Measurements from ENCODE around the gene TMPRSS11E.
"Not testable (repeated sequence)": the region's sequence is repeated elsewhere in the genome, so short reads cannot be mapped to it uniquely, and the experiment has no call there.

TMPRSS11E gene, protein sequence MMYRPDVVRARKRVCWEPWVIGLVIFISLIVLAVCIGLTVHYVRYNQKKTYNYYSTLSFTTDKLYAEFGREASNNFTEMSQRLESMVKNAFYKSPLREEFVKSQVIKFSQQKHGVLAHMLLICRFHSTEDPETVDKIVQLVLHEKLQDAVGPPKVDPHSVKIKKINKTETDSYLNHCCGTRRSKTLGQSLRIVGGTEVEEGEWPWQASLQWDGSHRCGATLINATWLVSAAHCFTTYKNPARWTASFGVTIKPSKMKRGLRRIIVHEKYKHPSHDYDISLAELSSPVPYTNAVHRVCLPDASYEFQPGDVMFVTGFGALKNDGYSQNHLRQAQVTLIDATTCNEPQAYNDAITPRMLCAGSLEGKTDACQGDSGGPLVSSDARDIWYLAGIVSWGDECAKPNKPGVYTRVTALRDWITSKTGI

DNA sequence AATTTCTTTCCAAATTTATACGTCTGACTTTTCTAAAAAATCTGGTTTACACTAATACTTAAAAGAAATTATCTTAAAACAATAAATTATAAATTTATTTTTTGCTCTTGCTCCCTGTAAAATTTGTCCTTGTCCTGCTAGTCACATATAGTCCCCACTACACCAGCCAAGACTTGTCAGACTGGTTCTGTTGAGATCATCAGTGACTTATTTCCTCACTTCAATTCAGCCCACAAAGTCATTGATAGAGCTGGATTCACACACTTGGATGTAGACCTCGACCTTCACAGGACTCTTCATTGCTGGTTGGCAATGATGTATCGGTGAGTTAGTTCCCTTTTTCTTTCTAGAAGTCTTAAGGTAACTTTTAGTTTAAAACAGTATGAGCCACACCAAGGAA is at the start of gene TMPRSS11E:
TSS of gene TMPRSS11E (plus strand) at position 263 of the 400 bp plus-strand sequence. CDS start at position 313, 50 bp downstream.
- no peak for DNase-seq

DNA sequence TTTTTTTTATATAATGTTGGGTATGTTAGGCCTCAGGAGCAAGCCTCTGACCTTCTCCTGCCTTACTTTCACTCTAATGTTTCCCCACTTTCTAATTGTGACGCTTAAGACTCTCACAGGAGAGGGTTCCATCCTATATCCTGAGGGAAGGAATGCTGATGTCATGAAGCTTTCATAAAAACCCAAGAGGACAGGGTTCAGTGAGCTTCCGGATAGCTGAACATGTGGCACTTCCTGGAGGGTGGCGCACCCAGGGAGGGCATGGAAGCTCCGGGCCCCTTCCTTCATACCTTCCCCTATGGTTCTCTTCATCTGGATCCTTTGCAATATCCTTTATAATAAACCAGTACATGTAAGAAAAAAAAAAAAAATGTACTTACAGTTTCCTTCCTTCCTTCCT is 48.0 kb upstream of the TMPRSS11E start:
- DNase-seq = no peak

DNA sequence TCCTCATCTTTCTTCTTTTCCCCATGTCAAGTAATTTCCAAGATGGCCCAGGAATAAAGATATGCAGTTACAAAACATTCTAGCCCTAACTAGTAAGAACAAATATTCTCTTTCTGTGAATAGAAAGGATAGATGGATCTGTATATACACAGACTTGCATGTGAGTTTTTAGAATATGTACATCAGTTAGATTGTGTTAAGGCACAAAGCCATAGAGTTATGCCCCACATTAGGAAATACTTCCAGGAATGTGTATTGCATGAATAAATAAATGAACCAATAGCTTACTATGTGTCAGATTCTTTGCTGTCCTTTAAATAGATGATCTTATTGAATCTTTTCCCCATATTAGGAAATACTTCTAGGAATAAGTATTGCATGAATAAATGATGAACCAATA is 46.0 kb upstream of the TMPRSS11E start:
- DNase-seq = no peak

DNA sequence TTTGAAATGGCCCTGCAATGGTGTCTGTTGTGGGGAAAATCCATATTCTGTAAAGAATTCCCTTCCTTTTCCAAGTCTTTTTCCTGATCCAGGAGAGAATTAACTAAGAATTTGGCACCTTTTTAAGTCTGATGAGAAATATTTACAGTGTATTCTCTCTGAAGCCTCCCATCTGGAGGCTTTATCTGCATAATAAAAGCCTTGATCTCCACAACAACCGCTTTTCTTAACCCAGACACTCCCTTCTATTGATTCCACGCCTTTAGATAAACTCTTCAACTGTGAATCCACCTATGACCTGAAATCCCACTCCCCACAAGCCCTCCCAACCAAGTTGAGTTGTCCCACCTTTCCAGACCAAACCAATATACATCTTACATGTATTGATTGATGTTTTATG is 43.1 kb upstream of the TMPRSS11E start:
- no peak for DNase-seq

DNA sequence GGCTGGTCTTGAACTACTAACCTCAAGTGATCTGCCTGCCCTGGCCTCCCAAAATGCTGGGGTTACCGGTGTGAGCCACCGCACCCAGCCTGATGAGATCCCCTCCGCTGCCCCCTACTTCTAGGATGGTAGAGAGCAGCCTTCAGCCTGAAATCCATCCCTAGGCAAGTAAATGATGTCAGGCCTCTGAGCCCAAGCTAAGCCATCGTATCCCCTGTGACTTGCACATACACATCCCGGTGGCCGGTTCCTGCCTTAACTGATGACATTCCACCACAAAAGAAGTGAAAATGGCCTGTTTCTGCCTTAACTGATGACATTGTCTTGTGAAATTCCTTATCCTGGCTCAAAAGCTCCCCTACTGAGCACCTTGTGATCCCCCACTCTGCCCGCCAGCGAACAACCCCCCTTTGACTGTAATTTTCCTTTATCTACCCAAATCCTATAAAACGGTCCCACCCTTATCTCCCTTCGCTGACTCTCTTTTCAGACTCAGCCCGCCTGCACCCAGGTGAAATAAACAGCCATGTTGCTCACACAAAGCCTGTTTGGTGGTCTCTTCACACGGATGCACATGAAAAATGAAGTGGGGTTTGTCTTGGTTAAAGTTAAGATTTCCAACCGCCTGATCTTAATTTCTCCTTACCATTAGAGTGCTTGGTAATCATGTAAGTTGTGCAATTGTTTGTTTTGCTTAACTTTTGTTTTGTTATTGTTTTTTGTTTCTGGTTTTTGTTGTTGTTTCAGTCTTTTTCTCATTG is 41.4 kb upstream of the TMPRSS11E start:
- DNase-seq = not testable (repeated sequence)

DNA sequence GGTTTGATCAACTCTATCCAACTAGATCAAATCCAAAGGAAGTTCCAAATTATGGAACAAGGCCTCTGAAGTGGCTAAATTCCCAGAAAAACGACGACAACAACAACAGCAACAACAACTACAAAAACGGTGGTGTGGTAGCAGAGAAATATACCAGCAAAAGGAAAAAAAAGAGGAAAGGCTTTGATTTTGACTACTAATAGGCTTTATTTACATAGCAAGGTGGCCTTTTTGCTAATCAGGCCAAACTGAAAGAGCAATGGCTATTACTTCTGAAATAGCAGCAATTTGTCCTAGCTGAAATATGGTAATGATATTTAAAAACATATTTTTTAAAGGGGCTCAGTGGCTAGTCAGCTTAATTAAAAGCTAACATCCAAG is 40.8 kb upstream of the TMPRSS11E start:
- DNase-seq = no peak

DNA sequence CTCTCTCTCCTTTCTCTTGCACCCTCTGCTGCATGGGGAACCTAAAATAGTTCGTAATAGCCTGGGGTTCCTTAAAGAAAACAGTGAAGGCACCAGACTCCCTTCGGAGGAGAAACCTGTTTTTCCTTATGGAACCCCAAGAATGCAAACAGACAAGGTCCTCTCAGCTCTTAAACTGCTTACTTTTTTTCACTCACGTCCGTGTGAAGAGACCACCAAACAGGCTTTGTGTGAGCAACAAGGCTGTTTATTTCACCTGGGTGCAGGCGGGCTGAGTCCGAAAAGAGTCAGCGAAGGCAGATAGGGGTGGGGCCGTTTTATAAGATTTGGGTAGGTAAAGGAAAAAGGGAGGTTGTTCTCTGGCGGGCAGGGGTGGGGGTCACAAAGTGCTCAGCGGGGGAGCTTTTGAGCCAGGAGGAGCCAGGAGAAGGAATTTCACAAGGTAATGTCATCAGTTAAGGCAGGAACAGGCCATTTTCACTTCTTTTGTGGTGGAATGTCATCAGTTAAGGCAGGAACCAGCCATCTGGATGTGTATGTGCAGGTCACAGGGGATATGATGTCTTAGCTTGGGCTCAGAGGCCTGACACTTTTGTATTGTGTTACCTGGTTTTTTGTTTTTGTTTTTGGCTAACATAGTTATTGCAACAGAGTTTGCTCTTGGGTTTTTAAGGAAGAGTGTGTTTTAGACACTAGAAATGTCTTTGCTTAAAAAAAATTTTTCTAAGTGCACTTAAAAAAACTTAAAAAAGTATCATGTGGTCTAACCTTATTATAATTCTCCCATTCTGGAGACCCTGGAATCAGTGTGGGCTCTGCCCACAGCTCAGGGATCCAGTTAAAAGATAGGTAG is 40.0 kb upstream of the TMPRSS11E start:
- not testable (repeated sequence) for DNase-seq

DNA sequence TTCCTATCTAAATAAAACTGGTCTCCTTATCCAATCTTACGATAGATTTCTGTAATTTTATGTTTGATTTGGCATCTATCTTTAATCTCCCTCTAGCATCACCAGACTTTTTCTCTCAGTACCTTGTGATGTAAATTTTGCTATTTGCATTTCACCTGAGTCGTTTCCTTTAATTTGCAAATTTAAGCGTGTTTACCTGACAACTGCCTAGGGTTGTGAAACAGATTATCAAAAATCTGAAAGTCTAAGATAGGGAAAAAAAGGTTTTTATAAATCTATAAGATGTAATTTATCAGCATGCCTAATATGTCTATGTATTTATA is 39.4 kb upstream of the TMPRSS11E start:
- no peak for DNase-seq

DNA sequence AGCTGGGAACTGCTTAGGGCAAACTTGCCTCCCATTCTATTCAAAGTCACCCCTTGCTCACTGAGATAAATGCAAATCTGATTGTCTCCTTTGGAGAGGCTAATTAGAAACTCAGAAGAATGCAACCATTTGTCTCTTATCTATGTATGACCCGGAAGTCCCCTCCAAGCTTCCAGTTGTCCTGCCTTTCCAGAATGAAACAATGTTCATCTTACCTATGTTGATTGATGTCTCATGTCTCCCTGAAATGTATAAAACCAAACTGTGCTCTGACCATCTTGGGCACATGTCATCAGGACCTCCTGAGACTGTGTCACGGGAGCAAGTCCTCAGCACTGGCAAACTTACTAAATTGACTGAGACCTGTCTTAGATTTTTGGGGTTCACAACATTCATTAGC is 37.1 kb upstream of the TMPRSS11E start:
- no peak for DNase-seq

DNA sequence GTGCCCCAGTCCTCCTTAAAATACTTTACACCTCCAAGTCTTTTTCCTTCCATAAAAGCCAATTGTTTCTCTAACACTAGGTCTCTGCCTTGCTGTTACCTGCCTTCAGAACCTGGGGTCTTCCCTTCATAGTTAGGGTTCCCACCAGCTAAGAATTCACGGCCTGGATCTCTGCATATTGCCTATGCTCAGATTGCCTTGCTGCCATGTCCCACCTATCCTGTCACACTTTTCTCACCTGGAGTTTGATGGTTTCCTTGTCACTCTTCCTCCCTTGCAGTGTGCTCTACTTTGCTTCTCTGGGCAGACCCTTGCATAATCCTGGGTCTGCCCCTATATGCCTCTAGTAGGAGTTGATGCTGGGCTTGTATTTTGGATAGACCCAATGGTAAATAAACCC is 36.6 kb upstream of the TMPRSS11E start:
- DNase-seq = no peak

DNA sequence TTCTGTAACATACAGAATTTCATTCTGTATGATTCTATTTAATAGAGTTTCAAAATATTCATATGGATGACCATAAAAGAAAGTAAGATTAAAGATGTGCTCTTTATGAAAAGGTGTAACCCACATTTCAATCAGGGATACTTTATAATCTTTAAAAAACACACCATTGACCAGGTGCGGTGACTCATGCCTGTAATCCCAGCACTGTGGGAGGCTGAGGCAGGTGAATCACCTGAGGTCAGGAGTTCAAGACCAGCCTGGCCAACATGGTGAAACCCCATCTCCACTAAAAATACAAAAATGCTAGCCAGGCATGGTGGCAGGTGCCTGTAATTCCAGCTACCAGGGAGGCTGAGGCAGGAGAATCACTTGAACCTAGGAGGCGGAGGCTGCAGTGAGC is 35.2 kb upstream of the TMPRSS11E start:
- not testable (repeated sequence) for DNase-seq

DNA sequence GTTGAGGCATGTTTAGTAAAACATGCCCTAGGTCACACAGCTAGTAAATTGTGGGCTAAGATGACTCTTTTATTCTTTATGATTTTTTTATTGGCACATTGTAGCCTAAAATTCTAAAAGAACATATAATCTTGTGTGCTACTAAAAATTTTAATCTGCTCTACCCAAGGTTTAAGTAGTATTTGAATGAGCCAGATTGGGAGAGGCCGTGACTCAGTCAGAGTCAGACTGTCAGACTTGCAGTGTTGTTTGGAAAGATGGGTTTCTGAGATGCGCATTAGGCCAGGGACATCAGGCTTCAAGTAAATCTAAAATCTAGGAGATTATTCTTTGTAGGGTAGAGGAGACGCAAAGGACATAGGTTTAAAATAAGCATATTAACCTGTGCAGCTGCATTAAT is 30.7 kb upstream of the TMPRSS11E start:
- DNase-seq = no peak

DNA sequence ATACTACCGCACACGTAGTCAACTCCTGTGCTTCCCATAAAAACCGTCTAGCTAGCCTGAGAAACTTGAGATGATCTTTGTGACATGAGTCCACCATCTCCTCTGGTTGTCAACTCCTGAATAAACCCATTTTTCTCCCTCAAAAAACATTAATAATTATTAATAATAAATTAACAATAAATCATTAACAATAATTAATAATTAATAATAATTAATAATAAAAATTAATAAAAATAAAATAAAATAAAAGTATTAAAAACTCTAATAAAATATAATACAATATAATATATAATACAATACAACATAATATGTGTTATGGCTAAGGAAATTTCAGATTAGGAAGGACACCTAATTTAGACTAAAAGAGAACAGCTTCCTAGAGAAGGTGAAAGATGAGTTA is 20.7 kb upstream of the TMPRSS11E start:
- no peak for DNase-seq

DNA sequence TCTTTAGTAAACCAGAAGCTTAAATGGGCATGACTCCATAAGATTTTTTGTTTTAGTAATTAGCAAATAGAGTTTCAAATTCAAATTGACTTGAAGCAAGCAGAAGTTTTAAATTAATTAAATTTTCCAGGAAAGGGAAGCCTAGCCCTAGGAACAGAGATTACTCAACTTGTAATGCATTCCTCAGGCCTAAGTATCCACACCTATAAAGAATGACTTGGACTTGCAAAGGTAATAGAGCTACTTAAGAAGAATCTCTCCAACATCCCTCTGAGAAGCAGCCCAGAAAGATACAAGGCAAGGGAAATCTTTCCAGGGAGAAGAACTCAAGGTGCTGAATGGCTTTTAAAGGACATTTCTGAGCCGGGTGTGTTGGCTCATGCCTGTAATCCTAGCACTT is 16.9 kb upstream of the TMPRSS11E start:
- no peak for DNase-seq

DNA sequence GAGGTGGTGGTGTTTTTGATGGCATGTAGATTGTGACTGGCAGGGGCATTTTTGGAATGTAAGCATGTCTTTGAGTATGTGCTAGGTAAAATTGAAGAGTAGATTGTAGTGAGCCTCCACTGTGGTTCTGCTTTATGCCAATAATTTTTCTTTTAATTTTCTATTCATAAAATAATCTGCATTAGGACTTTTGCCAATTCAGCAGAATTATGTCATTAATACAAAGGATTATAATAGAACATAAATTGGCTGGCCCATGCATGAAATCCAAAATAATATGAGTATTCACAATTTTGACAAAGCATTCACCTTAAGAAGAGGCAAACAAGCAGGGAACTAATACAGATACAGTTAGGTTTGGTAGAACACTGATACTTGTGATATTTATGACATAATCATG is 14.9 kb upstream of the TMPRSS11E start:
- no peak for DNase-seq

DNA sequence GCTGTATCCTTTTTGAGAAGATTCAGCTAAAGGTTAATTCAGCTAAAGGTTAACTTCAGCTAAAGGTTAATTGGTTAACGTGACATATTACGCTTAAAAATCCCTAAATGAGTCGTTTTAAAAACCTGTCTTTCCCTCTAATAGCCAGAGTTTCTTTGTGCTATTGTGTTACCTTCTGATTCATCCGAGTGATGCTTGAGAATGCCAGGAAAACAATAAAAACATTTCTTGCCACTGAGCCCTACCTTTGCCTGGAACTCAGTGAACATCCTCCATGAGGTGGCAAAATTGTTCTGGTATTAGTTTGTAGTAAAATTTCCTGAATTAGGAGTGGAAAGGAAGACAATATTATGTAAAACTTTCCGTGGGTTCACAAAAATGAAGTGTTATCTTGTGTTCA is 13.7 kb upstream of the TMPRSS11E start:
- no peak for DNase-seq

DNA sequence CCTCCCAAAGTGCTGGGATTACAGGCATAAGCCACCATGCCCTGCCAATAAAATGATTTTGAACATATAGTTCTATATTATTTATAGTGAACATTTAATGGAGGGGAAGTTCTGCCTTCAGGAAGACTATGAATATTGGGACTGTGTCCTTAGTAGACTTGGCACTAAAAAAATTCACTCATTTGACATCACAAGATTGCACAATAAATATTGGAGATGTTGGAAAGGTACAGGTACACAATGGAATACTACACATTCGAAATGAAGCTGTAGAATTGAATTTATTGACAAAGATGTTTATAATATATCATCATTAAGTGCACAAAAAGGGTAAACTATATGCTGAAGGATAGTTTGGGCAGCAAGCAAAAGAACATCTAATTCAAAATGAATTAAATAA is 13.0 kb upstream of the TMPRSS11E start:
- no peak for DNase-seq

DNA sequence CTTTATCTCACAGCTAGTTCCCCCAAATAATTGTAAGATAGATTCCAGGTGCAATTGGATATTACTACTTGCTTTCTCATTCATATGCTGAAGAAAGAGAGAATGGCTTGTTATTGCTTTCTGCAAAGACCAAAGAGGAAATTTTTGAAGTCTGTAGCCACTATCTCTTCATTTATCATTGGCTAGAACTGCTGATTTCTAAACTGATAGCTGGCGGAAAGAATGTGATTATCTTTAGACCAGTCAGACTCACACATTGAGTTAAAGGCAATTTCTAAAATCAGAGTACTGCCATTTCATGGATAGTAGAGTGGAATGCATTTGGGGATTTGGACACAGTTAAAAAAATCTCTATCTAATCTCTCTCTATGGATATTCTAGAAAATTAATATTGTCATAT is 12.4 kb upstream of the TMPRSS11E start:
- DNase-seq = no peak

DNA sequence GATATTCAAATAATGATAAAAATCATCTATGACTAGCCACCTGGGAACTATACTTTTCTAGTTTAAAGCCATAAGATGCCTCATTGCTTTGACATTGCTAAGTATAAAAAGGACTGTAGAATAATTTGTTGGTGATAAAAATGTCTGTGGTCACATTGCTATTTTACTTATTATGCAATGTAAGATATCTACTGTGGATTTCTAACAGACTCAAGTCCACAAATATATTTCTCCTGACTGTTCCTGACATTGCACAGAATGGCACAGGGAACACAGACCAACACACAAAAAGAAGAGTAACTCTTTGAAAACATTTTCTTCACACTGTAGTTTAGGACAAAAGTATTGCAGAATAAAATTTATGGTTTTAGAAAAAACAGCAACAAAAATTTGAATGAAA is 2.2 kb upstream of the TMPRSS11E start:
- DNase-seq = no peak

DNA sequence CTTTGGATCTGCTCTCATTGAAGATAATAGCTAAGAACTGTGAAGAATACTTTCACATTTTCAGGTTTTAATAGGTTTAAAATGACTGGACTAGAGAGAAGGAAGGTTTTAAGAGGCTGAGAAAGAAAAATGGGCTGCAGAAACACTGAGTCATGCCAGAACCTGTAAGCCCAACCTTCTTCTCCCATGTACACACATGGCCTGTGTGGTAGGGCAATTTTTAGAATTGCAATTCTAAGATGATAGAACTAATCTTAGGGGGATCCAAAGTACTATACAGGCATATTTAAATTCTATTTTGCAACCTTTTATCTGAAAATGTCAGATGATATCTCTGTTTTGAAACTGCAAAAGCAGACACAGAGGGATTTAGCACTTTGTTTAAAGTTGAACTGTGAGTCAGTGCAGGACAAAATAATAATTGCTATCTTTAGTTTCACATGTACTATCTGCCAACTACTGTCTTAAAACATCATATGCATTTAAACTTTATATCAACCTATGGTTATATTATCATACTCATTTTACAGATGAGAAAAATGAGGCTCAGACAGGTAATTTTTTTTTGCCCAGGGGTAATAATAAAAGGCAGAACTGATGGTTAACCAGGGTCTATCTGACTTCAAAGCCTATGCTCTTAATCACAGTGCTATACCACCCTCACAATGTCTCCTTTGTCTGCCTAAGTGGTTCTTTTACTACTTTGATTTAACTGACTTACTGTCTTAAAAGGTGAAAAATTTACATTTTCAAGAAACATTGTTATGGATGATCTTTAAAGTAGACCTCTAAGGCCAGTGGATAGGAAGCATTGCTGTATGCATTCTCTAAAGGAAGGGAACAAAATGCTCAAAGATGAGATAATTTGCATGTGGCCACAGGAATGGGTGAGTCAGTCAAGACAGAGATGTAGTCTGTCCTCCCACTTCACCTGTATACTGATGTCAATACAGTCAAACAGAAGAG is 4.3 kb downstream of the TMPRSS11E start:
- no peak for DNase-seq

DNA sequence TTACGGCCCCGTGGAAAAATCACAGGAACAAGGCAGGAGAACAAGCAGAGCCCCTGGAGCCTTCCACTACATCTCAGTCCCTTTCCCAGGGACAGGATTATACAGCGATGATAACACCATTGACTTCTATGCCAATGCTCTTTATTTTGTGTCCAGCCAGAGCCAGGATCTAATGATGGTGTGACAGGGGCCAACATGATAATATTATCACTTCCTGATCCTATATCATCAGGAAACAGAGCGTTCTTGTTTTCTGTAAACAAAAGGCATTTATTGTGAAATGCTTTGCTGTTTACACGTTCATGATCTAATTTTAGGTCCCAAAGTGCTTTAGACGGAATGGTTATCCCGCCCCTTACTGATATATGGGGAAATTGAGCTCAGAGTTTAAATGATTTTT is 12.8 kb downstream of the TMPRSS11E start:
- no peak for DNase-seq

DNA sequence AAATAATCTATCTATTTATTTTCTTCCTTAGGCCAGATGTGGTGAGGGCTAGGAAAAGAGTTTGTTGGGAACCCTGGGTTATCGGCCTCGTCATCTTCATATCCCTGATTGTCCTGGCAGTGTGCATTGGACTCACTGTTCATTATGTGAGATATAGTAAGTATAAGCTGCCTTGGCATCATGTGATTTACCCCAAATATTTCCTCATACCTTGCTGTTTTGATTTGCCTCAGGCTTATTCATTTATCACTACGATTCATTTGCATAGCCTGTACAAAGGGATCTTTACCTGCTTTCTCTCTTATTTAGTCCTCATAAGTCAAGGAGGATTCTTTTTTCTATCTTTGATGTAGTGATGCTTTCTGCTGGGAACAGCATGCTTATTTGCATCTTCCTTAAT is 14.5 kb downstream of the TMPRSS11E start:
- DNase-seq = no peak

Measured in activated T-cell treated with anti-CD3 and anti-CD28 coated beads, Interleukin-2, amount 50 U/mL, for 1 hour (primary cell).